Measurements from ENCODE around the gene CNN2.

The CNN2 gene

DNA sequence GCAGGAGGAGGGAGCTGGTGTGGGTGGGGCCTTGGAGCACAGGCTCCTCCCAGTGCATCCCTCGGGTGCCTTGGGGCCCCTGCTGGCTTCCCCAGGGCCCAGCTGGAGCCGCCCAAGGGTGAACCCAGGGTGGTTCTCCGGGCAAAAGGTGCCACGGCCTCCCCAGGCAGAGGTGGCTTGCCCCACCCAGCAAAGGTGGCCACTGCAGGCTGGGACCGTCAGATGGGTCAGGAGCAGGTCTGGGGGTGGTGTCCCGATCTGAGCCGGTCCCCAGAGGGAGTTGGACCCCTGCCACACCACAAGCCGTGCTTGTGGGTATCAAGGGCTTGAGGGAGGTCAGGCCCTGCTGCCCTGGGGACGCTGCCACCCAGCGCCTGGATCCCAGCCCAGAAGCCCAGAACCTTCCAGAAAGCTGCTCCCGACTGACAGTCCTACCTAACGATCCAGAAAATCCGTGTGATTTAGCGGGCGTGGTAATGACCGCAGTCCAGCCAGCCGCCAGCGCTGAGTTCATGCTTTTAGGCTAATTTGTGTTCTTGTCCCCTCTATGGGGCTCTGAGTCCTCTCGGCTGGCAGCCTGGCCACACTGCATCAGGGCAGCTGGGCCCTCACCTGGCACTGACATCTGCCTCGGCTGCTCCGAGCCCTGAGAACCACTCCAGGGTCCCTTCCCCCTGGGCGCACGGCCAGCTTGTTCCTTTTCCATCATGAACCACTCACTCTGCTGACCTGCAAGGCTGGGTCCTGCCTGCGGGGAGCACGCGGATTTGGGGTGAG lies 31.2 kb upstream of the CNN2 start:
- DNase-seq (ENCODE audit: low read depth in 2 of 2), result no peak

DNA sequence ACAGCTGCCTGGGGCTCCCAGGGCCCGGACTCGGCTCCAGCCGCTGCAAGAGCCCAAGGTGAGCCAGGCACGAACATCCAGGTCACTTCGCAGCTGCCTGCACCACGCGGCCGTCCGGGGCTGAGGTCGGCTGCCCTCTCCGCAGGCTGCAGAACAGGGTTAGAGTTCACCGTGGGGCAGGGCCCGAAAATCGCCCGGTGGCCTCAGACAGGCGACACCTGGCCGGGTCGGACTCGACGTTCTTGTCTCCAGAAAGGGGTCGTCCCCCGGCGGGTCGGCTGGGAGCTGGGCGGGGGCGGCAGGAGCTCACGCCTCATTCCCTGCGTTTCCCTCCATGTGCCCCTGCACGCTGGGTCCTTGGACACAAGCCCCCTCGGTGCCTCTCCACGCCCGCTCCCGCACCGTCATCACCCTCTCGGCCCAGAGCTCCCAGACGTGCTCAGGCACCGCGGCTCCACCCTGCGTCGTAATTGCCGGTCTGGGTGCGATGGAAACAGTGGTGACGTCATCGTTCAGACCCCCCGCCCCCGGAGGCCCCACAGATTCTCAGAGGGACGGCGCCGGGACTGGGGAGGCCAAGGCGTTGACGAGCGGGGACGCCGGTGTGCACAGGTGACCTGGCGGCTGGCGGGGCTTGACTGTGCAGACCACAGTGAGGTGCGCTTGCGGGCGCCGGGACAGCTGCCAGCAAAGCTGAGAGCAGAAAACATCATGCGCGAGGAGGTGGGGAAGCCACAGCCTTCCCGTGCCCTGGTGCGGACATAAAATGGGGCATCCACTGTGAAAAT lies 30.2 kb upstream of the CNN2 start:
- DNase-seq (ENCODE audit: low read depth in 2 of 2), result peak; percentile 49 to 52

DNA sequence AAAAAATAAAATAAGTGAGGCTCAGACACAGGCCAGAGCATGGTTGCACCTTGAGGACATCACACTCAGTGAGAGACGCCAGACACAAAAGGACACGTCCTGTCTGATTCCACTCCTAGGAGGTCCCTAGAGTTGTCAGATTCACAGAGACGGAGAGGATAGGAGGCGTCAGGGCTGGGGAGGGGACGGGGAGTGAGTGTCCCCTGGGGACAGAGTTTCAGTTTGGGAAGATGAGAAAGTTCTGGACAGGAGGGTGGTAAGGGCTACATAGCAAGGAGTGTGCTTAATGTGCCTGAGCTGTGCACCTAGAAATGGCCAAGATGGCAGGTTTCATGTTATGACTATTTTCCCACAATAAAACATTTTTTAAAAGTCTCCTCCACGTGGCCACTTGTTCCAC lies 28.3 kb upstream of the CNN2 start:
- no peak for DNase-seq (ENCODE audit: low read depth in 2 of 2)

GRCh38 chr19:999379-999719 lies 27.1 kb upstream of the CNN2 start:
- DNase-seq (ENCODE audit: low read depth in 2 of 2), result no peak

GRCh38 chr19:1000095-1000494 lies 26.3 kb upstream of the CNN2 start, which contains the start of gene GRIN3B:
Gene GRIN3B (plus strand): TSS chr19:1000419. CDS start chr19:1000438, 19 bp downstream.
- DNase-seq (ENCODE audit: low read depth in 2 of 2), result peak; percentile 56 to 62

- DNase-seq (ENCODE audit: low read depth in 2 of 2), result no peak
These were observed 25.5 kb upstream of the CNN2 start for GRCh38 chr19:1000591-1001537.

- DNase-seq (ENCODE audit: low read depth in 2 of 2), result peak; percentile 68 to 71
These were observed 24.8 kb upstream of the CNN2 start for GRCh38 chr19:1001538-1002166.

DNA sequence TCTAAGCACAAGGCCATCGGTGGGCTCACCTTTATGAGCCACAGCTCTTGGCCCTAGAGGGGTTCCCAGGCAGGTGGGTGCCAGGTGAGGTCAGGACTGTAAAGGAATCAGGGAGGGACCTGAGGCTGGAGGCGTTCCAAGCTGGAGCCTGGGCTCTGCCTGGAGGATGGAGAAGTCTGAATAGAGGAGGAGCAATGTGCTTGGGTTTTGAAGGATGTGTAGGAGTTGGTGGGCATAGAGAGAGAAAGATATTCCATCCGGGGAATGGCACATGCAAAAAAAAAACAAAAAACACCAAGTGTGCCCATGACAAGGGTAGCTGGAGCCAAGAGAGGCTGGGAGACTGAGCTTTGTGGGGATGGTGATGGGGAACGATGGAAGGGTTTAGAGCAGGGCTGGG lies 23.8 kb upstream of the CNN2 start:
- no peak for DNase-seq (ENCODE audit: low read depth in 2 of 2)

DNA sequence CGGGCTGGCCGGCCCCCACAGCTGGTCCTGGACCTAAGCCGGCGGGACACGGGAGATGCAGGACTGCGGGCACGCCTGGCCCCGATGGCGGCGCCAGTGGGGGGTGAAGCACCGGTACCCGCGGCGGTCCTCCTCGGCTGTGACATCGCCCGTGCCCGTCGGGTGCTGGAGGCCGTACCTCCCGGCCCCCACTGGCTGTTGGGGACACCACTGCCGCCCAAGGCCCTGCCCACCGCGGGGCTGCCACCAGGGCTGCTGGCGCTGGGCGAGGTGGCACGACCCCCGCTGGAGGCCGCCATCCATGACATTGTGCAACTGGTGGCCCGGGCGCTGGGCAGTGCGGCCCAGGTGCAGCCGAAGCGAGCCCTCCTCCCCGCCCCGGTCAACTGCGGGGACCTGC lies 23.1 kb upstream of the CNN2 start:
- no peak for DNase-seq (ENCODE audit: low read depth in 2 of 2)

- no peak for DNase-seq (ENCODE audit: low read depth in 2 of 2)
These were observed 22.1 kb upstream of the CNN2 start for GRCh38 chr19:1004204-1004802.

DNA sequence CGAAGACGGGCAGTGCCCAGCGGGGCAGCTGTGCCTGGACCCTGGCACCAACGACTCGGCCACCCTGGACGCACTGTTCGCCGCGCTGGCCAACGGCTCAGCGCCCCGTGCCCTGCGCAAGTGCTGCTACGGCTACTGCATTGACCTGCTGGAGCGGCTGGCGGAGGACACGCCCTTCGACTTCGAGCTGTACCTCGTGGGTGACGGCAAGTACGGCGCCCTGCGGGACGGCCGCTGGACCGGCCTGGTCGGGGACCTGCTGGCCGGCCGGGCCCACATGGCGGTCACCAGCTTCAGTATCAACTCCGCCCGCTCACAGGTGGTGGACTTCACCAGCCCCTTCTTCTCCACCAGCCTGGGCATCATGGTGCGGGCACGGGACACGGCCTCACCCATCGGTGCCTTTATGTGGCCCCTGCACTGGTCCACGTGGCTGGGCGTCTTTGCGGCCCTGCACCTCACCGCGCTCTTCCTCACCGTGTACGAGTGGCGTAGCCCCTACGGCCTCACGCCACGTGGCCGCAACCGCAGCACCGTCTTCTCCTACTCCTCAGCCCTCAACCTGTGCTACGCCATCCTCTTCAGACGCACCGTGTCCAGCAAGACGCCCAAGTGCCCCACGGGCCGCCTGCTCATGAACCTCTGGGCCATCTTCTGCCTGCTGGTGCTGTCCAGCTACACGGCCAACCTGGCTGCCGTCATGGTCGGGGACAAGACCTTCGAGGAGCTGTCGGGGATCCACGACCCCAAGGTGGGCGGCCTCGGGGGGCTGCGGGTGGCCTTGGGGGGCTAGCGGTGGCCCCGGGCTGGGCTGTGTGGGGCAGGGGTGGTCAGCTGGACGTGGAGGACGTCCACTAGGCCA lies 21.4 kb upstream of the CNN2 start:
- no peak for DNase-seq (ENCODE audit: low read depth in 2 of 2)

GRCh38 chr19:1006711-1007398 lies 19.6 kb upstream of the CNN2 start:
- no peak for DNase-seq (ENCODE audit: low read depth in 2 of 2)

DNA sequence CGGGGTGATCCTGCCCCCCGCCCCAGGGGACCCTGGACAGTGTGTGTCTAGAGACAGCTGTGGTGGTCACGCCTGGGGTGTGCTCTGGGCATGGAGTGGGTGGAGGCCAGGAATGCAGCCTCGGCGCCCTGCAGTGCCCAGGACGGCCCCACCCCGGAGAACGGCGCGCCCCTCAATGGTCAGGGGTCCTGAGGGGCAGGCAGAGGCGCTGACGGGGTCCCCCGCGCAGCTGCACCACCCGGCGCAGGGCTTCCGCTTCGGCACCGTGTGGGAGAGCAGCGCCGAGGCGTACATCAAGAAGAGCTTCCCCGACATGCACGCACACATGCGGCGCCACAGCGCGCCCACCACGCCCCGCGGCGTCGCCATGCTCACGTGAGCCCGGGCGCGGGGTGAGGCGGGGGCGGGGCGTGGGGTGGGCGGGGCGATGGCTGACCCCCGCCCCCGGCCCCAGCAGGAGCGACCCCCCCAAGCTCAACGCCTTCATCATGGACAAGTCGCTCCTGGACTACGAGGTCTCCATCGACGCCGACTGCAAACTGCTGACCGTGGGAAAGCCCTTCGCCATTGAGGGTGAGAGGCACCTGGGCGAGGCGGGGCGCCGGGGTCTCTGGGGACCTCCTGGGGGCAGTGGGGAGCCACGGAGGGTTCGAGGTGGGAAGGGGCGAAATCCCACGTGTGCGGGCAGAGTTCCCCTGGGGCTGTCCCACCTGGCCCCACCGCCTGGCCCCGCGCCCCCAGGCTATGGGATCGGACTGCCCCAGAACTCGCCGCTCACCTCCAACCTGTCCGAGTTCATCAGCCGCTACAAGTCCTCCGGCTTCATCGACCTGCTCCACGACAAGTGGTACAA lies 18.8 kb upstream of the CNN2 start:
- no peak for DNase-seq (ENCODE audit: low read depth in 2 of 2)

DNA sequence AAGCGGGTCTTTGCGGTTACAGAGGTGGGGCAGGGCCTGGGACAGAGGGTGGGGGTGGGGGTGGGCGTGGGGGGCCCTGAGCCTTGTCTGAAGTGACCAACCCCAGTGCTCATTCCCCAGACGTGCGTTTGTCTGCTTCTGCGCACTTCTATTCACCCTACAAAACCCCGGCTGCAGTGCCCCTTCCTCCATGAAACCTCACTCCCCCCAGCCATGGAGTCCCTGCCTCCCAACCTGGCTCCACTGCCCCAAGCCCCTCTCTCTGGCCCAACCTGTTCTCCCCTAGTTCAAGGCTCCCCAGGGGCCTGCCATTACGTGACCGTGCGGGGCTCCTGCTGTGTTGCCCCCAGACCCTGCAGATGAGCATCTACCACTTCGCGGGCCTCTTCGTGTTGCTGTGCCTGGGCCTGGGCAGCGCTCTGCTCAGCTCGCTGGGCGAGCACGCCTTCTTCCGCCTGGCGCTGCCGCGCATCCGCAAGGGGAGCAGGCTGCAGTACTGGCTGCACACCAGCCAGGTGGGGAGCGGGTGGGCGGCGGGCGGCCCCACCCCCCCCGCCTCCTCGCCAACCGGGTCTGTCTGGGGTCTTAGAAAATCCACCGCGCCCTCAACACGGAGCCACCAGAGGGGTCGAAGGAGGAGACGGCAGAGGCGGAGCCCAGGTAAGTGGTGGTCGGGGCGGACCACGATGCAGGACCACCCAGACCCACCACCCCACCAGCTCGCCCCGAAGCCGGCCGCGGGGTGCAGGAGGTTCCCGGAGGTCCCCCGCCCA lies 18.0 kb upstream of the CNN2 start:
- no peak for DNase-seq (ENCODE audit: low read depth in 2 of 2)

- DNase-seq (ENCODE audit: low read depth in 2 of 2), result no peak
These were observed 17.1 kb upstream of the CNN2 start for GRCh38 chr19:1009041-1009980.

GRCh38 chr19:1009981-1010538 lies 16.3 kb upstream of the CNN2 start:
- DNase-seq (ENCODE audit: low read depth in 2 of 2), result no peak
